ENCODE results near the gene ULK4. TPM values are rescaled to one million over a fixed set of nuclear protein-coding genes. Genes with fewer than 3 reads are reported as not detected.

The ULK4 gene
- total and polyA plus RNA-seq, 9 of the 15 experiments (the other 6 are each of a cell fraction or from before 2014, with no cell fraction given) = 3.0 to 5.9 (median 3.5) TPM

- TF ChIP-seq REST (IDR thresholded peaks at IDR 0.05; ENCODE audit: borderline replicate concordance) (no peak), REST (CRISPR knock-in tag; IDR thresholded peaks at IDR 0.05; ENCODE audit: low read depth) (no peak), PPARD (CRISPR knock-in tag; IDR thresholded peaks at IDR 0.05) (no peak), EP300 (IDR thresholded peaks at IDR 0.05; ENCODE audit: low read length) (no peak), SPI1 (IDR thresholded peaks at IDR 0.05; ENCODE audit: borderline replicate concordance, low read depth, low read length) (0 out of 2 replicates have a peak, but pooled peaks have one; percentile 25), PKNOX1 (IDR thresholded peaks at IDR 0.05) (no peak), TEAD1 (CRISPR knock-in tag; IDR thresholded peaks at IDR 0.05) (no peak), GATA2 (CRISPR knock-in tag; IDR thresholded peaks at IDR 0.05) (no peak), CGGBP1 (CRISPR knock-in tag; IDR thresholded peaks at IDR 0.05) (no peak), ESRRA (IDR thresholded peaks at IDR 0.05; ENCODE audit: borderline replicate concordance, low read depth) (no peak), MXD1 (CRISPR knock-in tag; IDR thresholded peaks at IDR 0.05; ENCODE audit: borderline replicate concordance, poor library complexity, severe bottlenecking) (no peak), ZNF12 (CRISPR knock-in tag; IDR thresholded peaks at IDR 0.05) (no peak), TCF7 (IDR thresholded peaks at IDR 0.05; ENCODE audit: borderline replicate concordance) (no peak), MEIS2 (IDR thresholded peaks at IDR 0.05; ENCODE audit: partially characterized antibody) (no peak), ZNF274 (IDR thresholded peaks at IDR 0.05; ENCODE audit: borderline replicate concordance, low read depth, low read length) (no peak), ERF (CRISPR knock-in tag; IDR thresholded peaks at IDR 0.05) (no peak), STAT6 (CRISPR knock-in tag; IDR thresholded peaks at IDR 0.05) (no peak)
These were observed 256.0 kb downstream of the ULK4 start (continued) for GRCh38 chr3:41705893-41706292.

All from K562 (cell line).